A172 (cell line): ENCODE measurements around the gene MRPL10. TPM values are rescaled to one million over a fixed set of nuclear protein-coding genes. Genes with fewer than 3 reads are reported as not detected.
A peak's percentile ranks its signal among the peaks of the same experiment; 100 is the strongest.

ENCODE experiments used
- DNase-seq: peaks from one replicate; pipeline ENCODE4 v3.0.0-alpha.2; 2015; ENCODE audit warnings: low spot score
- total RNA-seq: library from RNA; depleted of rRNA; stranded (reverse); fragments of >200 nt; shearing (Covaris generic); gene quantifications from 2 replicates; pipeline ENCODE4 v1.2.3, GENCODE V29; 2014

Gene MRPL10
- total RNA-seq, 1 experiment from 2014 or later = 58.5 TPM

DNA sequence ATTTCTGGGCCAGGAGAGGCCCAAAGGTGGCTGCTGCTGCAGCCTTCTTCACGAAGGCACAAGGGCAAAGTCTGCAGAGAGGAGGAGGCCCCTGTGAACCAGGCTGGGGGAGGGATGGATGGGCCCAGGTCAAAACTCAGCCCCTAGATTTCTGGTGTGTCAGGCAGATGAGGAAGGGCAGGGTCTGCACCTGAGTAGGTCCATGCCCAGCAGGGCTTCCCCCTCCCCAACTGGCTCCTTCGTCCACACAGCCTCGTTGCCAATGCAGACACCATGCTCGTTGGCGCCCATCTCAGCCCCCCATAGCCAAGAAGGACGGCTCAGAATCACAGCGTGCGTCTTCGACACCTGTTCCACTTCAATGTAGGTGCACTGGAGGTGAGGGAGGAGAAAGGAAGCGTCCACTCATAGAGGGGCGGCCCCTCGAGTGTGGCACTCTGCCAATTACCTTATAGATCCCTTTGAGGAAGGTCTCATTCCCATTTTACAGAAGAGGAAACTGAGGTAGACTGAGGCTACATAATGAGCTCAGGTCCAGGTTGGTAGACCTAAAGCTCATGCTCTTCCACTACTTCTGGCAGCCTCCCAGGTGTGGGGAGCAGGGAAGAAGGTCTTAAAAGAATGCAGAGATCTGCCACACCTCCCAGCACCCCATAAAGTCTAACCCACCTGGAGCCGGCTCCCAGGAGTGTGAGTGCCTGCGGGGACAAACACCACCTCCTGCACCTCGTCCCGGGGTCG, 8.8 kb upstream of the MRPL10 start:
- DNase-seq = no peak

DNA sequence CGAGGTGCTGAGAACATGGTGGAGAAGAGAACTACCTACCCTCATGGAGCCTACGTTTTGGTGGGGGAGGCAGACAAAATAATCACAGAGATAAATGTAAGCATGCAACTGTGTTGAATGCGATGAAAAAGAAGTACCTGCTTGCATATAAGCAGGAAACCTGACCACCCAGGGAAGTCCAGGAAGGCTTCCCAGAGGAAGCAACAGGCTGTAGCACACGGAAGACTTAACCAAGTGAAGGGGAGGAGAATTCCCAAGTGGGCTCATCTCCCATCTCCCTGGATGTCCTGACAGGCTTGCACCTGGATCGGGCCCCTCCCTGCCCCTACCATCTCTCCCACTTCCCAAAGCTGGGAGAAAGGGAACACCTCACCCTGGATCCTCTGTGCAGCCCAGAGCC, 7.7 kb upstream of the MRPL10 start:
- DNase-seq = no peak

DNA sequence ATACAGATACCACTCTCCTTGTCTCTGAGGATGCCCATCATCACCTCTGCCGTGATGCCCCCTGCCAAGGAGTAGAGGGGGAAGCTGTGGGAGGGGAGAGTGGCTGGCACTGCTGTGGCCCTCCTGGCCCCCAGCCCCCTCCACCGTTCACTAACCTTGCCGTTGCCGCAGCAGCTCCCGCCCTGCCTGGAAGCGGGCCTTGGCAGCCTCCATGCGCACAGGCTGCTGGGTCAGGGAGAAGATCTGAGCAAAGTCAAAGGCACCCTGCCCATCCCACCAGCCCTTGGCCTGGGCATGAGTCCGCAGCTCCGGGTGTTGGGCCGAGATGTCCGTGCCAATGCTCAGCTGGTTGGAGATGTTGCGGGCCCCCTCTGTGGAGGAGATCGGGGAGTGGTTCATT, 7.3 kb upstream of the MRPL10 start:
- no peak for DNase-seq

DNA sequence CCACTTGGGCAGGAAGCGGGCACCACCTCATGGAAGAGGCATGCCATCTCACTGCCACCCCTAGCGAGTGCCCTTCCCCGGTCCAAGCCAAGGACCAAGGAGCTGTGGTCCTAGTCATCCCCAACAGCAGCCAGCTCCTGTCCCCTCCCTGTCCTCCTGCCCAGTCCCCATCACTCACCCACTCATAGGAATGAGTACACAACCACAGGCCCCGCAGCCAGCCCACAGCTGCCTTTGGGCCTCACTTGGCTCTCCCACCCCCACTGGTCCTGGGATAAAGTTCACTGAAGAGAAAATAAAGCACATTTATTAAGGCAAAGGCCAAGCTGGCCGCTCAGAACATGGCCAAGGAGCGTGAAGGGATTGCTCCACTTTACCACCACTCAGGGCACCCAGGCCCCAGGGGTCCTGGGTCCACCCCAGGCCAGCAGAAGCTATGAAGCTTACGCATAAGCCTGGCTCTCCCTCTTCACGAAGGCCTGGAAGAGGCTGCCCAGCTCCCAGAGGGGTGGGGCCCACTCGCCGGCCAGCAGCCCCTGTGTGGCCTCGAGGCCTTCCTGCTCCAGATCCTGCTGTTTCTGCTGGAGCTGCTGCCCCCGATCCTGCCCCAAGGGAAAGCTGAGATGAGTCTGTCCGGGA, 6.2 kb upstream of the MRPL10 start:
- DNase-seq = peak; percentile 89

DNA sequence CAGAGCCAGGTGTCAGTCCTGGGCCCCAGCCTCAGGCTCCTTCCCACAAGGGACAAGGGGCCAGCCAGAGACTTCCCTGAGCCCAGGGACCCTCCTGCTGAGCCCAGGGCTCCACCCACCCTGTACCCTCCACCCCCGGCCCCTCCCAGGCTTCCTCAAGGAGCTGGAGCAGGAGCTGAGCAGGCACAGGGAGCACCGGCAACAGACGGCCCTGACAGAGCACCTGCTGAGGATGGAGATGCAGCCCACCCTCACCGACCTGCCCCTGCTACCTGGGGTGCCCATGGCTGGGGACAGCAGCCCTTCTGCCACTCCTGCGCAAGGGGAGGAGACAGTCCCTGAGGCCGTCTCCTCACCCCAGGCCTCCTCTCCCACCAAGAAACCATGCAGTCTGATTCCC, 5.3 kb upstream of the MRPL10 start:
- DNase-seq = no peak

DNA sequence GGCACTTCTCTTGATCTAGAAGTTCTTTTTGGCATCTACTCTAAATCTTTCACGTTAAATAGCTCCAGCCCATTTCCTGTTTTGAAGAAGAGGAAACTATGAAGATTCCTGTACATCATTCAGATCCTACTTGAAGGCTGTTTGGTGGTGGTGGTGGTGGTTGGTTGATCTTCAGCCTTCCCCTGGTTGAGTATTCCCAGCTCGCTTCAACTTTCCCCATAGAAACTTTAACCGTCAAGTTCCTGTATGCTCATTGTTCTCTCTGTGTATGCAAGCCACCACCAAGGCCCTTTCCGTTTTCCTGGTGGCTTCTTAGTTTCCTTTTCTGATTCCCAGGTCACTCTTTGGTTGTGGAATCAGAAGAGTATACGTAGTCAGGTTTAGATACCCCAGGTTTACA, 3.4 kb upstream of the MRPL10 start:
- no peak for DNase-seq

DNA sequence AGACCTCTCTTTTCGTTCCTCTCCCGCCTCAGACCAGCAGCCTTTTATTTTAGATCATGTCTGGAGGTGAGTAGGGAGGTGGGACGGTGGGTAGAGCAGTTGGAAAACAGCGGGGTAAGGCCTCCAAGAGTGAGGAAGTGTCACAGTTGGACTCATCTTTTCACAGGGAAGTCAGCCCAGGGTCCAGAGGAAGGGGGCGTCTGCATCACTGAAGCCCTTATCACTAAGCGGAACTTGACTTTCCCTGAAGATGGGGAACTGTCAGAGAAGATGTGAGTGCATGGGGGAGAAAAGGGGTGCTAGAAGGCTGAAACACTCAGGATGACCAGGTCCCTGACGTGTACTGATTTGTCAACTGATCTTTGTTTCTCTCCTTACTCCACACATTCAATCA, 590 bp upstream of the MRPL10 start:
- DNase-seq = no peak

DNA sequence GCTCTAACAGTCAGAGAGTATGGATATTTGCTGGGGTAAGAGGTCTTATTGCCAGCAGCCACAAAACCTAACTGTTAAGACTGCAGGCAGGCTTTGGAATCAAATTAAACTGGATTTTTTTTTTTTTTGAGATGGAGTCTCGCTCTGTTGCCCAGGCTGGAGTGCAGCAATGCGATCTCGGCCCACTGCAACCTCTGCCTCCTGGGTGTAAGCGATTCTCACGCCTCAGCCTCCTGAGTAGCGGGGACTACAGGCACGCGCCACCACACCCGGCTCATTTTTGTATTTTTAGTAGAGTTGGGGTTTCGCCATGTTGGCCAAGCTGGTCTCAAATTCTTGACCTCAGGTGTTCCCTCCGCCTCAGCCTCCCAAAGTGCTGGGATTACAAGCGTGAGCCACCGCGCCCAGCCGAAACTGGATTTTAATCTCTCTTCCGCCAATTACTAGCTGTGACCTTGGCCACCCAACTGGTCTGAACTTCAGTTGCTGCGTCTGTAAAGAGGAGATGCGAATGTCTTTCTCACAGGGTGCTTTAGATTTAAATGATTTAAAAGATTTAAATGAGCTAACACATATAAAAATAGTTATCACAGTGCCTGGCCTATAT, 842 bp downstream of the MRPL10 start:
- no peak for DNase-seq

DNA sequence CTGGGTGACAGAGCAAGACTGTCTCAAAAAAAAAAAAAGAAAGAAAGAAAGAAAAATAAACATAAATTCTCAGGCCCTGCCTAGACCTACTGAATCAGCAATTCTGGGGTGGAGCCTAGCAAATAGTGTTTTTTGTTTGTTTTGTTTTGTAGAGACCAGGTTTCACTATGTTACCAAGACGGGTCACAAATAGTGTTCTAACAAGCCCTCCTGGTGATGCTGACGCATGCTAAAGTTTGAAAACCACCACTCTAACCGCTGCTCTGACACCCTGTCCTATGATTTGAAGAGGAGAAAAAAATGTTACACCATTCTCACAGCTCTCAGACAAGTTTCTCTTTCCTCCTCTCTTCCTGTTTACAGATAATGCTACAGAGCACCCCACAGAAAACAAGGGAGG, 1.5 kb downstream of the MRPL10 start:
- no peak for DNase-seq

DNA sequence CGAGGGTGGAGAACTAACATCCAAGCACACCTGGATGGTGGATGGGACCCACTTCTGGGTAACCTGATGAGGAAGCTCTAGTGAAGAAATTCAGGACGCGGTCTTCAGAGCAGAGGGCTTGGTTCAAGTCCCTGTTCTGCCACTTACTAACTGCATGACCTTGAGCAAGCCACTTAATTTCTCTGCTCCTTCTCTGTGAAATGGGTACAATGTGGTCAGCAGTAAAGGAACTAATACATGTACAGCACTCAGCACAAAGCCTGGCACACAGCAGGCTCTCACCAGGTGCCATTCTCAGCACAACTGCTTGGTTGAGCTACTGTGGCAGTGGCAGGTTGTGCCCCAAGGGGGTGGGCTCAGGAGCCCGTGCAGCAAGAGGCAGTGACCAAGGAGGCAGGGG, 7.8 kb downstream of the MRPL10 start:
- no peak for DNase-seq

DNA sequence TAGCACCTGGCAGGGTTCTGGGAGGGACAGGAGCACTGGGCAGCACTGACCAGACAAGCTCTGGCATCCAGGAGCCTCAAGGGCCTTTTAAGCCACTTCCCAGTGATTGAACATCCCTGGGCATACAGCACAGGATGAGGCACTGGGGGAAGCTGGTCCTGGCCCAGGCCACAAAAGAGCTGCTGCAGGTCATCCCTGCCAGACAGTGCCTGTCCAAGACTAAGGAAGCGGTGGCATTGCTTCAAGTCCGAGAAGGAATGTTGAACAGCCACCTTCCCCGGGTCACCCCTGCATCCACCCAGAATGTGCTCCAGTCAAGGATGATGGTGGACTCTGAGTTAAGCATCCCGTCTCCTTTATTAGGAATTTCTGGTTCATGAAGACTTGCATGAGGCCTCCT, 8.6 kb downstream of the MRPL10 start:
- no peak for DNase-seq

DNA sequence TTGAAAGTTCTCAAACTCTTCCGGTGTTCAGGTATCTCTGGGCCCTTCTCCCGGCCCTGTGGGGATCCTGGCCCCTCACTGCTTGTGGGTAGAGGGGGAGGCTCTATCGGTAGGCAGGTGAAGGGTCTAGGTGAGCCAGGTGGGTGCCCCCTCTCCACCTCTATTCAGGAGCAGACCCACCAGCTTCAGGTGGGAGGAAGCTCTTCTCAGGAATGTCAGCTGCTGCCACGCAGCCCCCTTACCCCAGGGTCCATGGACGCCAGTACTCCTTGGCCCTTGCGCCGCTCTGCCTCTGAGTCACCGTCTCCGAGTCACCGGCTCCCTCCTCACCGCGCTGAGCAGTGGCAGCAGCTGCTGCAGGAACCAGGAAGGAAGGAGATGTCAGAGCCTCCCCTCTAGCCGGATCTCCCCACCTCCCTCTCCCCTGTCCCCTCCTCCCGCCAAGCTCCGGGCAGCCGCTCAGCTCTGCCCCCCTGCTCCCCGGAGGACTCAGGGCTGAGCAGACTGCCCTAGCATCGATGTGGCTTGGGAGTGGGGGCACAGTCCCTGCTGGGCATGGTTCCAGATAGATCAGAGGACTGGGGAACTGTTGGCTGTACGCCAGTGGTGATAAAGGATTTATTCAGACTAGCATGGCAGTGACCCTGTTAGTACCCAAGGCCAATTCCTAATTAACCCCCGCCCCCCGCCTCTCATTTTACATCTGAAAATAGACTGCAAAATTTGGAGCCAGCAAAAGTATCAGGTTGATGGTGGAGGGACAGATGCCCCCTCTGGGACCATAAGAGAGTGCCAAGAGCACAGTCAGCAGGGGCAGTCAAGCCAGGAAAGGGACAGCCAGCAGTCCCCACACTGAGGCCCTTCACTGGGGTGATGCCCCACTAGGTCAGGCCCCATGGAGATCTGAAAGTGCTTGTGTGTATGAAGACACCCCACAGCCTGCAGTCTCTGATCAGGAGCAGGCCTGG, 9.6 kb downstream of the MRPL10 start, which contains the start of gene OSBPL7:
TSS of gene OSBPL7 (minus strand) at position 371 of the 968 bp plus-strand sequence. CDS start 1,516 bp downstream, outside the sequence.
- DNase-seq = peak; percentile 87

DNA sequence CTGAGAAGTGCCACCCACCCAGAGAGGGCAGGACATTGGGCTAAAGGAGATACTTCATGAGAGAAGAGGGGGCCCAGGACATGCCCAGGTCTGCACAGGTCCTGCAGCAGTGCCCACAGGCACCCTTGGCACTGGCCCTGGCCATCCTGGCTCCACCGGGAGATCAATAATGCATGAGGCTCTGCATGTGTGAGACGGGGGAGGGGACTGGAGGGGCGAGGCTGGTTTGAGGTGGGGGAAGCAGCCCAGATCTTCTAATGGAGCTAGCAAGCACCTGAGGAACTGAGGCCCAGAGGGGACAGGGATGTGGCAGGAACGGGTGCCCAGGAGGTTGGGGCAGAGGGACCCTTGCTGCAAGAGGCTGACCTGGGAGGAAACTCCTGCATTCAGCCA, 10.3 kb downstream of the MRPL10 start:
- no peak for DNase-seq

DNA sequence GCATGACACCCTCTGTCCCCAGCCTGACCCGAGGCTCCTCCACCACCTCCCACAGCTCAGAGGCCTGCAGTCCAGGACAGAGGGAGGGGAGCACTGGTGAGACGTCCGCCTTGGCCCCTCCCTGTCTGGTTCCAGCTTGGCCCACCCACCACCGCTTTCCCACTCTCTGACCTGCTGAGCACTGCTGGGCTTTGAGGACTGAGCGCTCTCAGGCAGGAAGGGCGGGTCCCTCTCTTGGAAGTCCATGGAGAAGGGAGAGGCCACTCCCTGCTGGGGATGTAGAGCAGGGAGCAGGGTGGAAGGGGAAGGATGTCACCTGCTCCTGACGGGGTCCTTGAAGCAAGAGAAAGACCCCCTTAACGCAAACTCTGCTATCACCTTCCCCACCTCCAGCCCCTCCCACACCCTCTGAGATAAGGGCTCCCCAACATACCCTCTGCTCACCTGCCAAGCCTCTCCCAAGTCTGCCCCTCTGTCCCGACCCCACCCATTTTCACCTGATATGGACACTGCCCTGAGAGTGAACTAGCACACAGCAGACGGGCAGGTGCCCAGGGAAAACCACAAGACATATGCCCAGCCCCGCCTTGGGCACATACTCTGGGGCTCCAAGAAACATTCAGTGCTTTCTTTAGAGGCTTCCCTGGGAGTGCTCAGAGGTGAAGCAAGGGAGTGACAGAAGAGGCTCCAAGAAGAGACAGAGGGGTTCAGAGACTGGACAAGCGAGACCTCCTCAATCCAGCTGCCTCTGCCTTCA, 11.1 kb downstream of the MRPL10 start:
- DNase-seq = peak; percentile 41

DNA sequence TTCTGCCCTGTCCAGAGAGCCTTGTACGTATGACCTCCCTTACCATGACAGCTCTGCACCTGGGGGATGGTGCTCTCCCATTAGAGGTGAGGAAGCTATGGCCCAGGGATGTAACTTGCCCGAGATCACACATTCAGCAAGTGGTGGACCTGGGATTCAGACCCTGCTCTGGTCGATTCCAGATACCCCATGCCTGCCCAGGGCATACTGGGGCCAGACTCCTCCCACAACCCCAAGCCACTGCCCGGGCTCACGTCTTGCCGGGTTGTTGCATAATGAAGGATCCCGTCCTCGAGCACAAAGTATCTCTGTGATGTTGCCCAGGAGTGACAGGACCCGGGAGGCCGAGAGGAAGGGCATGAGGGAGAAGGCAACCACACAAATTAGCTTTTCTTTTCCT, 11.9 kb downstream of the MRPL10 start:
- DNase-seq = no peak

DNA sequence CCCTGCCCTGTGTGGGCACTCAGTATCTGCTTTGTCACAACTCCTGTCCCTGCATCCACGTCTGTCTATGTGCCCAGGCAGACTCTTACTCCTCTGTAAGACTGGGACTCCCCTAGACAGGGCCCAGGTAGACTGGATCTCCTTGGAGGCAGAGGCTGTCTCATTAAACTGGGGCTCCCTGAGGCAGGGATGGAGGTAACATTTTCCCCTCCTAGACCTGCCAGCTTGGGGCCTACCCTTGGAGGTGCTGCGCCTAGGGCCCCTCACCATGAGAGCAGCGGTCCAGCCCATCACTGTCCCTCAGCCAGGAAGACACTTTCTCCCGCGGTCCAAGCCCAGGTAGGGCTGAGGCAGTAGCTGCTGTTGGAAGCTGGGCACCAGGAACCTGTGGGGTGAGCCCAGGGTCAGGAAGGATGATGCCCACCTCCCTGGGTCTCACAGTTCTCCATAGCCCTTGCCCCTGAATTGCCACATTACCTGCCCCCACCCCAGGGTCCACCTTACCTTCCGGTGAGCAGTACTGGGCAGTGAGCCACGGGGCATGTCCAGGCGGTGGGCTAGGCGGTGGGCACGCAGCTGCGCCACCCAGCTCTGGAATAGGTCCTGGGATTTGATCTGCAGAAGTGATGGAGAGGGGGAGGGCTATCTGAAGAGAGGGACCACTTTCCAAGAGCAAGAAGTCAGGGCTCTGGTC, 13.2 kb downstream of the MRPL10 start:
- DNase-seq = no peak

DNA sequence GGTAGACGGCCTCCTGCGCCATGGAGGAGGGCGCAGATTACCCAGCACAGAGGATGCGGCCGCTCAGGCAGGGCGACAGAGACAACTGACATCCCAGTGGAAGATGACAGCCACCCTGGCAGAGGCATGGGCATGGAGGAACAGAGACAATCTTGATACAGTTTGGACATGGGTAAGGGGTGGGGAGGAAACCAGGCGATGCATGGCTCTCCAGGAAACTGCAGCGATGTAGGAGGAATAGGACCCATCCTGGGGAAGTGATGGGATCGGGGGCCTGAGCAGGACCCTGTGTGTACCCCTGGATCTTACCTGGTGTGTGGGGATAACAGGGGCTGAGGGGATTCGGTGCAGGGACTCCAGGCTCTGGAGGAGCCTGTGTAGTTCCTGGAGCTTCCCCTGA, 14.4 kb downstream of the MRPL10 start:
- no peak for DNase-seq

DNA sequence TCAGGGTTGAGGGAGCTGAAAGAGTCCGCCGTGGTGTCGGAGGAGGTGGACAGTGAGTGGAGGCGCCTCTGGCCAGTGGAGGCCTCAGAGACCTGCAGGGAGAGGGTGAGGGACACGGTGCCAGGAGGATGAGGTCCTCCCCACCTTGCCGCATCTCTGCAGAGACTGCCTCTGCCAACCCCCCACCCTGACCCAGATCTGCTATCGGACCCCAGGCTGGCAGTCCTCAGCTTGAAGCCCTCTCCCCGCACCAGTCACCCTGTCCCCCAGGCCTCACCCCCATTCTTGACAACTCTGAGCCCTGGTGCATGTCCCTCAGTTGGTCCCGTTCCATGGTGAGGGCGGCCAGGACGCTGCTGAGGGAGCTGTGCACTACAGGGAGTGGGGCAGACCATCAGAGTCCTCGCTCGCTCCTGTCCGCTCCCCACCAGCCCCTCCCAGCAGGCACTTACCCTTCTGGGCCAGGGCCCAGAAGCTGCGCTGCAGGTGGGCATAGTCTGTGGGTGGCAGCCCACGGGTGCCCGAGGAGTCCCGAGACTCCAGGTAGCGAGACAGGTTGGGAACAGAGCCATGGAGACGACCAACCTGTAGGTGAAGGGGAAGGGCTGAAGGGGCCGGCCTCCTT, 15.1 kb downstream of the MRPL10 start:
- DNase-seq = no peak

DNA sequence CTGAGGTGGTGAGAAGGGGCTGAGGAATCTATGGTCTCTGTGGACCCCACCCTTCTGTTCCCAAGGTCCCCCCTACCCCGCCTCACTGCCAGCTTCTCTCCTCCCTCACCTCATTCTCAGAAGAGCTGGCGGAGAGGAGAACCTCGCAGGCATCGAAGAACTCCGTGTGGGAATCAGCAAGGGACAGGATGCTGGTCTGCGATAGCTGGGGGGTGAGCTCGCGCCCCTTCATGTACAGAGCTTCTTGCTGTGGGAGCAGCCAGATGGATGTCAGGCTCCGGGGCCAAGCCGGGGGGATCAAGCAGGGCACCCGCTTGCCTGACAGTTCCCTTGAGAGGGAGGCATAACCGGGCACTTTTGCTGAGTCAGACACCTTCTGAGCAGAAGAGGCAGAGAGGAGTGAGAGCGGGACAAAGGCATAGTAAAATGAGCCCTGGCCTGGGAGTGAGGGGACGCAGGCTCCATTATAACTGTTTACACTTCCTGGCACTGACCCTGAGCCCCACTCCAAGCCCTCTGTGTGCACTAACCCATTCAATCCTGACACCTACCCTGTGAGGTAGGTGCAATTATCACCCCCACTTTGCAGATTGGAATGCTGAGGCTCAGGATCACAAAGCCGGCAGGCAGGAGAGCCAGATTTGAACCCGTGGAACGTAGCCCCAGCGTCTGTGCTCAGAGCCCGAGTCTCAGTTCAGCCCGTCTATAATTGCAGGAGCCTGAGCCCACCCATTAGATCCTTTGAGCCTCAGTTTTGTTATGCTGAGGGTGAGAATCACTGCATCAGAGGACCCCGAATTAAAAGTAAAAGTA, 16.0 kb downstream of the MRPL10 start:
- DNase-seq = no peak
